ENCODE measurements around the gene SI. TPM values are rescaled to one million over a fixed set of nuclear protein-coding genes. Genes with fewer than 3 reads are reported as not detected.

Gene SI
- total RNA-seq: not detected

DNA sequence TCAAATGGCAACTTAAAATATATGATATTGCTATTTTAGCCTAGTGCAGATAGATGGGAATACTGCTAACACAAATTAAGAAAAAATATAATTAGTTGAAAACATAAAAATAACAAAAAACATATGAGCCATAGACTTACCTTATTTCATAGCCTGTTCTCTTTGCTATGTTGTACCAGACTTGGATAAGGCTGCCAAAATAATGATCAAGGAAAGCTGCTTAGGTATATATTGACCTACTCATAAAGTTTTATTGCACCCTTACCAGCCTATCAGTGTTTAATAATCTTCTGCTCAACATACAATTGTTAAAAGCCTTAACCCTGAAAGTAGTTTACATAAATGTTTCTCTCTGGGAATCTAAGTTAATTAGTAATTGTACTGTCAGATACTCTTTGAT is at the start of gene SI:
Gene SI (minus strand): TSS at position 204 of the 400 bp plus-strand sequence. CDS start 2,484 bp downstream, outside the sequence.
- no peaks in the 10 kb centered on the region for H3K36me3 ChIP-seq
- H3K27ac ChIP-seq: no peak within 1 kb of the TSS
- H3K4me1 ChIP-seq: no peaks in the 10 kb centered on the region
- TF ChIP-seq POLR2A (IDR thresholded peaks at IDR 0.05) (no peak), POLR2AphosphoS5 (IDR thresholded peaks at IDR 0.05) (no peak)
- TF ChIP-seq, protein P1, sequence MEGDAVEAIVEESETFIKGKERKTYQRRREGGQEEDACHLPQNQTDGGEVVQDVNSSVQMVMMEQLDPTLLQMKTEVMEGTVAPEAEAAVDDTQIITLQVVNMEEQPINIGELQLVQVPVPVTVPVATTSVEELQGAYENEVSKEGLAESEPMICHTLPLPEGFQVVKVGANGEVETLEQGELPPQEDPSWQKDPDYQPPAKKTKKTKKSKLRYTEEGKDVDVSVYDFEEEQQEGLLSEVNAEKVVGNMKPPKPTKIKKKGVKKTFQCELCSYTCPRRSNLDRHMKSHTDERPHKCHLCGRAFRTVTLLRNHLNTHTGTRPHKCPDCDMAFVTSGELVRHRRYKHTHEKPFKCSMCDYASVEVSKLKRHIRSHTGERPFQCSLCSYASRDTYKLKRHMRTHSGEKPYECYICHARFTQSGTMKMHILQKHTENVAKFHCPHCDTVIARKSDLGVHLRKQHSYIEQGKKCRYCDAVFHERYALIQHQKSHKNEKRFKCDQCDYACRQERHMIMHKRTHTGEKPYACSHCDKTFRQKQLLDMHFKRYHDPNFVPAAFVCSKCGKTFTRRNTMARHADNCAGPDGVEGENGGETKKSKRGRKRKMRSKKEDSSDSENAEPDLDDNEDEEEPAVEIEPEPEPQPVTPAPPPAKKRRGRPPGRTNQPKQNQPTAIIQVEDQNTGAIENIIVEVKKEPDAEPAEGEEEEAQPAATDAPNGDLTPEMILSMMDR (IDR thresholded peaks at IDR 0.05): no peak
- no peak for DNase-seq (ENCODE audit: low spot score in 2 of 2)
- H3K9me3 ChIP-seq: no peaks in the 10 kb centered on the region
- H3K4me3 ChIP-seq: no peak within 1 kb of the TSS
- intact Hi-C loops (cut with DNase I; ENCODE audit: low total_unique reads): no loop called here
- no peaks in the 10 kb centered on the region for H3K27me3 ChIP-seq

DNA sequence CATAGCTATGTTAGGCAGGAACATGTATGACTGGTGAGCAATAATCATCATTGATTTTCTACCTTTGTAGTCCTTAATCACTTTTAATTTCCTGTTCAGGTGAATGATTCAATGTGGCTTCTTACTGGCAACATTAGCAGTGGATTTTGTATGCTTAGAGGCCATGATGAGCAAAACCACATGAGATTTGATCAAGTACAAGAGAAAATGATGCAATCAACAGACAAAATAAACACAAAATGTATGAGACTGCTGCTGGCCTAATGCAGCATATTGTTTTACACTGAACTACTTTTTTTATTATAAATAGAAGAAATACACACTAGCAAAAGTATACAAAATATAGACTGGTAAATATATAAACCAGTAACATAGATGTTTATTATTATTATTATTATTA is 47.5 kb upstream of the SI start:
- Histone ChIP-seq H3K4me1 (no peaks in the 10 kb centered on the region), H3K27me3 (no peaks in the 10 kb centered on the region), H3K36me3 (no peaks in the 10 kb centered on the region), H3K9me3 (no peaks in the 10 kb centered on the region), H3K4me3 (no peak overlapping the region), H3K27ac (no peak overlapping the region)
- no peak for DNase-seq (ENCODE audit: low spot score in 2 of 2)
- TF ChIP-seq POLR2AphosphoS5 (IDR thresholded peaks at IDR 0.05) (no peak), POLR2A (IDR thresholded peaks at IDR 0.05) (no peak)
- intact Hi-C loops (cut with DNase I; ENCODE audit: low total_unique reads): no loop called here

DNA sequence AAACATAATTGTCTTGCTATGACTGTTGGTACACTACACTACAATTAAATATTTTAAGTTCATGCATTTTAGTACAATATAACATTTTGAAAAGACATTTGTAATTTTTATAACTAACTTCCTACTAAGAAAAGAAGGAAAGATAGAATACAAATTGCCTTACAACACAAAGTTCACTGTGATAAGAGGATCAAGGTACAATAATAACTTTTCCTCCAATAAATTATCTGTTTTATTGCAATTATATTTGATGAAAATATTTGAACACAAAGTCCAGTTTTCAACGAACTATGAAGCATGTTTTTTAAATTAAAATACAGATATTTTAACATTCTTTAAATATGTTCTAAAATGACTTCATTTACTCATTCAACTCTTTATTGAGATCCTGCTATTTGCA is 33.1 kb upstream of the SI start:
- TF ChIP-seq, protein P1 (IDR thresholded peaks at IDR 0.05): no peak
- TF ChIP-seq POLR2AphosphoS5 (IDR thresholded peaks at IDR 0.05) (no peak), POLR2A (IDR thresholded peaks at IDR 0.05) (no peak)
- H3K27ac ChIP-seq: no peak overlapping the region
- no peaks in the 10 kb centered on the region for H3K9me3 ChIP-seq
- no peak overlapping the region for H3K4me3 ChIP-seq
- no peak for DNase-seq (ENCODE audit: low spot score in 2 of 2)
- no peaks in the 10 kb centered on the region for H3K27me3 ChIP-seq
- H3K4me1 ChIP-seq: no peaks in the 10 kb centered on the region
- intact Hi-C loops (cut with DNase I; ENCODE audit: low total_unique reads): no loop called here
- H3K36me3 ChIP-seq: no peaks in the 10 kb centered on the region

DNA sequence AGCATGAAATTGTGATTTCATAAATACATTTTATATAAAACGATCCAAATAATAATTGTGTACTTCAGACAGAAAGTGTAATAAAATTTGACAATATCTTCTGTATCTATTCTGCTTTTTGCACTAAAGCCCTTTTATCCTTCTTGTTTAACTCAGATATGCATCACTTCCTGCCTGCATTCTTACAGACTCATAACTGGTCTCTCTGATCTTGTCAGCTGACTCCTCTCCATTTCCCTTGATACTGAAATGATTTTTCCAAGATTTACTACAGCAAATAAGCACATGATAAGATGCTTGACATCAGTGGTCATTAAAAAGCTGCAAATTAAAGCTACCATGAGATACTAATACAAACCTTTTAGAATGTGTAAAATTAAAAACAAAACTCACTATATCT is 25.3 kb upstream of the SI start:
- Histone ChIP-seq H3K27ac (no peak overlapping the region), H3K4me1 (no peaks in the 10 kb centered on the region), H3K36me3 (no peaks in the 10 kb centered on the region), H3K27me3 (no peaks in the 10 kb centered on the region), H3K9me3 (no peaks in the 10 kb centered on the region), H3K4me3 (no peak overlapping the region)
- no peak for DNase-seq (ENCODE audit: low spot score in 2 of 2)
- intact Hi-C loops (cut with DNase I; ENCODE audit: low total_unique reads): no loop called here
- TF ChIP-seq, protein P1 (IDR thresholded peaks at IDR 0.05): no peak
- TF ChIP-seq POLR2A (IDR thresholded peaks at IDR 0.05) (no peak), POLR2AphosphoS5 (IDR thresholded peaks at IDR 0.05) (no peak)

DNA sequence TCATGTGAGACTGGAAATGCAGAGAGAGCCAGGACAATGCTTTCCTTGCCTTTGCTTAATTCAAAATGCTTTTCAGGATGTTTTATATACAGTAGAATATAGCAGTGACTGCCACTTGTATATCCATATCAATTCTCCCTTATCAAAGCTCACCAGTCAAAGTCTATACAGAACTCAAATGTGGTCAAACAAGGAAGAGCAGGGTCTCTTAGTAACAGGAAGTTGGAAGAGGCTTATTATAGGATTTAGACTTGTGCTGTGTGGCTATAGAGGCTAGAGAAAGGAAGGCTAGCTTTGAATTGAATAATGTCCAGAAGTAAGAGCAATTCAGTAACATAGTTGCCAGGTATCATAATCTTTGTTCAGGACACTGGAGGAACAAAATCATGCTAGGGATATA is 4.4 kb upstream of the SI start:
- H3K27me3 ChIP-seq: no peaks in the 10 kb centered on the region
- no peaks in the 10 kb centered on the region for H3K4me1 ChIP-seq
- H3K36me3 ChIP-seq: no peaks in the 10 kb centered on the region
- no peak overlapping the region for H3K27ac ChIP-seq
- no peak overlapping the region for H3K4me3 ChIP-seq
- no peak for DNase-seq (ENCODE audit: low spot score in 2 of 2)
- H3K9me3 ChIP-seq: no peaks in the 10 kb centered on the region
- no peak for TF ChIP-seq POLR2AphosphoS5 (IDR thresholded peaks at IDR 0.05)
- TF ChIP-seq, protein P1 (IDR thresholded peaks at IDR 0.05): no peak
- no peak for TF ChIP-seq POLR2A (IDR thresholded peaks at IDR 0.05)
- intact Hi-C loops (cut with DNase I; ENCODE audit: low total_unique reads): no loop called here

DNA sequence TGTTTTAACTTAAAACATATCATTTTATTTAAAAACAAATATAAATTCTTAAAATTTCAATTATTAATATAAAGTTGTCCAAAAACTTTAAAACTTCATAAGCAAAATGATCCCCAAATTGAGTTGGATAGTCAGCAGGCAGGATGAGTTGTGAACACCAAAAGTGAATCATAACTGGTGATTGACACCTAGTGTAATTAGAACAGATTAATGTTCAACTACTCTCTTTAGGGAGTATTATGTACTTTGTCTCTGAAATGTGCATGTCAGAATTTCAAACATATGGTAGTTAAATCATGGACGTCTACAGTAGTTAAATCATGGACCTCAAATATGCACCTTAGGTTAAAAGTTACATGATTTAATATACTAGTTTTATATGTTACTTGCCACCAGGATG is 2.9 kb upstream of the SI start:
- Histone ChIP-seq H3K27ac (no peak overlapping the region), H3K9me3 (no peaks in the 10 kb centered on the region), H3K4me3 (no peak overlapping the region), H3K36me3 (no peaks in the 10 kb centered on the region), H3K4me1 (no peaks in the 10 kb centered on the region), H3K27me3 (no peaks in the 10 kb centered on the region)
- no peak for DNase-seq (ENCODE audit: low spot score in 2 of 2)
- TF ChIP-seq POLR2AphosphoS5 (IDR thresholded peaks at IDR 0.05) (no peak), POLR2A (IDR thresholded peaks at IDR 0.05) (no peak)
- TF ChIP-seq, protein P1 (IDR thresholded peaks at IDR 0.05): no peak
- intact Hi-C loops (cut with DNase I; ENCODE audit: low total_unique reads): no loop called here
